IMR-90 (cell line): Measurements from ENCODE around the gene ANKRD55. TPM values are rescaled to one million over a fixed set of nuclear protein-coding genes. Genes with fewer than 3 reads are reported as not detected.
A peak's percentile ranks its signal among the peaks of the same experiment; 100 is the strongest.

ENCODE experiments used
- ATAC-seq: fragments of 200-7000 bp; cut with Tn5 transposase; 2 replicates; pipeline ENCODE4 v1.9.1; 2020; ENCODE audit warnings: low read depth, mild to moderate bottlenecking, moderate library complexity
- BruUV-seq: library from RNA; stranded (reverse); fragments of 400-500 nt; replicated peaks from 2 replicates; lab custom pipeline; 2021; lab: Mats Ljungman, UMichigan
- CTCF ChIA-PET: fragments of 300-600 bp; formaldehyde crosslinking; extraction: SDS; loops from one replicate; lab custom pipeline; 2021; ENCODE audit warnings: antibody characterized with exemption; lab: Yijun Ruan, JAX
- POLR2A ChIA-PET: fragments of 300-600 bp; sonication (Branson Sonifier 250); formaldehyde crosslinking; loops from one replicate; lab custom pipeline; 2022; ENCODE audit warnings: antibody characterized with exemption; ENCODE audit not compliant: unreplicated experiment; lab: Charles Lee
- DNase-seq: peaks from one replicate; pipeline ENCODE4 v3.0.0; 2013
- H2AFZ ChIP-seq: replicated peaks from 2 replicates; pipeline ENCODE3; 2013; ENCODE audit warnings: low read length, mild to moderate bottlenecking; ENCODE audit not compliant: poor library complexity
- H2AK5ac ChIP-seq: 2 replicates; pipeline ENCODE4 v1.6.1; 2013; ENCODE audit warnings: low read depth, low read length, inconsistent platforms
- H2AK9ac ChIP-seq: replicated peaks from 2 replicates; pipeline ENCODE3; 2013; ENCODE audit warnings: mild to moderate bottlenecking, low read depth, low read length, moderate library complexity; ENCODE audit not compliant: poor library complexity
- H2BK120ac ChIP-seq: 2 replicates; pipeline ENCODE4 v1.6.1; 2013; ENCODE audit warnings: low read depth, low read length, inconsistent platforms
- H2BK15ac ChIP-seq: 3 replicates; pipeline ENCODE4 v1.6.1; 2013; ENCODE audit warnings: low read depth, low read length, inconsistent platforms
- H2BK20ac ChIP-seq: 2 replicates; pipeline ENCODE4 v1.6.1; 2013; ENCODE audit warnings: low read depth, mild to moderate bottlenecking, inconsistent platforms, low read length, moderate library complexity
- H2BK5ac ChIP-seq: 2 replicates; pipeline ENCODE4 v1.6.1; 2013; ENCODE audit warnings: mild to moderate bottlenecking, low read depth, low read length, inconsistent platforms; ENCODE audit not compliant: poor library complexity, severe bottlenecking
- H3K14ac ChIP-seq: replicated peaks from 2 replicates; pipeline ENCODE4 v1.6.1; 2013; ENCODE audit warnings: low read depth, low read length, inconsistent platforms
- H3K18ac ChIP-seq: 2 replicates; pipeline ENCODE4 v1.6.1; 2013; ENCODE audit warnings: low read depth, low read length, control low read depth
- H3K23ac ChIP-seq: 2 replicates; pipeline ENCODE4 v1.6.1; 2013; ENCODE audit warnings: low read depth, low read length, inconsistent platforms
- H3K27ac ChIP-seq: 2 replicates; pipeline ENCODE4 v1.5.1; 2013; ENCODE audit warnings: mild to moderate bottlenecking, control low read depth, low read length; ENCODE audit not compliant: insufficient read depth
- H3K27me3 ChIP-seq: 2 replicates; pipeline ENCODE4 v1.6.1; 2013; ENCODE audit warnings: low read length; ENCODE audit not compliant: control insufficient read depth, insufficient read depth
- H3K36me3 ChIP-seq: 2 replicates; pipeline ENCODE4 v1.6.1; 2013; ENCODE audit warnings: low read length, mixed read lengths; ENCODE audit not compliant: control insufficient read depth, insufficient read depth
- H3K4ac ChIP-seq: 2 replicates; pipeline ENCODE4 v1.6.1; 2013; ENCODE audit warnings: low read depth, low read length, inconsistent platforms
- H3K4me1 ChIP-seq: 2 replicates; pipeline ENCODE4 v1.6.1; 2013; ENCODE audit warnings: low read length, mixed read lengths; ENCODE audit not compliant: control insufficient read depth, insufficient read depth
- H3K4me2 ChIP-seq: 2 replicates; pipeline ENCODE4 v1.6.1; 2013; ENCODE audit warnings: low read depth, mild to moderate bottlenecking, control low read depth, low read length, moderate library complexity
- H3K4me3 ChIP-seq: 2 replicates; pipeline ENCODE4 v1.5.1; 2013; ENCODE audit warnings: low read depth, mild to moderate bottlenecking, control low read depth, low read length, moderate library complexity; ENCODE audit not compliant: insufficient read depth
- H3K56ac ChIP-seq: 2 replicates; pipeline ENCODE4 v1.6.1; 2013; ENCODE audit warnings: low read length, inconsistent platforms; ENCODE audit not compliant: insufficient read depth; ENCODE audit errors: extremely low read depth
- H3K79me1 ChIP-seq, 2 experiments: 2 replicates each; pipeline ENCODE4 v1.6.1; 2013; ENCODE audit warnings: low read length in 2 of 2, inconsistent platforms in 1 of 2, low read depth in 1 of 2
- H3K9ac ChIP-seq: 2 replicates; pipeline ENCODE4 v1.6.1; 2013; ENCODE audit warnings: low read depth, low read length, control low read depth
- H3K9me1 ChIP-seq: 2 replicates; pipeline ENCODE4 v1.6.1; 2013; ENCODE audit warnings: low read length, inconsistent platforms; ENCODE audit not compliant: insufficient read depth
- H3K9me3 ChIP-seq: 2 replicates; pipeline ENCODE4 v1.6.1; 2013; ENCODE audit warnings: low read length; ENCODE audit not compliant: control insufficient read depth, insufficient read depth
- H4K20me1 ChIP-seq: 2 replicates; pipeline ENCODE4 v1.6.1; 2013; ENCODE audit warnings: low read length, inconsistent platforms; ENCODE audit not compliant: insufficient read depth
- H4K5ac ChIP-seq: 2 replicates; pipeline ENCODE4 v1.6.1; 2013; ENCODE audit warnings: mild to moderate bottlenecking, low read depth, low read length, control low read depth
- H4K8ac ChIP-seq, 2 experiments: 2 replicates each; pipeline ENCODE4 v1.6.1; 2013; ENCODE audit warnings: low read depth in 2 of 2, low read length in 2 of 2, control low read depth in 1 of 2, inconsistent platforms in 1 of 2
- H4K91ac ChIP-seq: 2 replicates; pipeline ENCODE4 v1.6.1; 2013; ENCODE audit warnings: low read depth, low read length, inconsistent platforms; ENCODE audit not compliant: insufficient read depth
- BHLHE40 ChIP-seq: fragments of 150-350 bp; IDR thresholded peaks from 2 replicates; pipeline ENCODE4 v1.6.1; 2016; ENCODE audit warnings: mild to moderate bottlenecking, low read depth, low read length
- CEBPB ChIP-seq: IDR thresholded peaks from 2 replicates; pipeline ENCODE4 v1.6.1; 2012; ENCODE audit warnings: low read depth, low read length, improper control_type of control experiment
- CHD1 ChIP-seq: IDR thresholded peaks from 2 replicates; pipeline ENCODE4 v1.6.1; 2012; ENCODE audit warnings: low read depth, low read length, improper control_type of control experiment
- ELK1 ChIP-seq: fragments of 150-350 bp; IDR thresholded peaks from 2 replicates; pipeline ENCODE4 v1.6.1; 2016; ENCODE audit warnings: low read depth, mild to moderate bottlenecking, low read length, moderate library complexity, borderline replicate concordance
- FOS ChIP-seq: fragments of 150-350 bp; IDR thresholded peaks from 2 replicates; pipeline ENCODE4 v1.6.1; 2016; ENCODE audit warnings: low read depth, low read length
- MAZ ChIP-seq: IDR thresholded peaks from 2 replicates; pipeline ENCODE4 v1.6.1; 2012; ENCODE audit warnings: low read depth, mild to moderate bottlenecking, low read length, improper control_type of control experiment, moderate library complexity, borderline replicate concordance
- MXI1 ChIP-seq: IDR thresholded peaks from 2 replicates; pipeline ENCODE4 v1.6.1; 2012; ENCODE audit warnings: low read depth, mild to moderate bottlenecking, low read length, moderate library complexity, borderline replicate concordance
- NFE2L2 ChIP-seq: fragments of 150-350 bp; IDR thresholded peaks from 2 replicates; pipeline ENCODE4 v1.6.1; 2016; ENCODE audit warnings: low read depth, mild to moderate bottlenecking, low read length
- POLR2A ChIP-seq: IDR thresholded peaks from 2 replicates; pipeline ENCODE4 v1.6.1; 2012; ENCODE audit warnings: mild to moderate bottlenecking, low read depth, low read length
- RAD21 ChIP-seq: IDR thresholded peaks from 2 replicates; pipeline ENCODE4 v1.6.1; 2012; ENCODE audit warnings: low read length, improper control_type of control experiment
- RCOR1 ChIP-seq: IDR thresholded peaks from 2 replicates; pipeline ENCODE4 v1.6.1; 2012; ENCODE audit warnings: mild to moderate bottlenecking, low read length, improper control_type of control experiment; ENCODE audit not compliant: insufficient replicate concordance
- RFX5 ChIP-seq: IDR thresholded peaks from 2 replicates; pipeline ENCODE4 v1.8.0; 2012; ENCODE audit warnings: low read depth, mild to moderate bottlenecking, low read length, moderate library complexity
- SMC3 ChIP-seq: fragments of 150-350 bp; IDR thresholded peaks from 2 replicates; pipeline ENCODE4 v1.6.1; 2016; ENCODE audit warnings: low read depth, mild to moderate bottlenecking, antibody characterized with exemption, low read length, moderate library complexity
- WGBS, 2 experiments: methylation state at CpG; one replicate each; pipeline versions ENCODE4 v1.1.5 to v1.1.7; 2013; ENCODE audit warnings: missing lambda C conversion rate in 2 of 2; ENCODE audit not compliant: insufficient read length in 1 of 2; ENCODE audit errors: extremely low coverage in 2 of 2; 5-methylcytosine and 5-hydroxymethylcytosine counted together
- dilution Hi-C: fragments of 300-500 bp; cut with HindIII; formaldehyde crosslinking; loops from one replicate; pipeline ENCODE4 v1.14.3; 2018; ENCODE audit warnings: low sequenced_read_pairs; ENCODE audit not compliant: unreplicated experiment
- in situ Hi-C: fragments of 300-500 bp; cut with MboI; formaldehyde crosslinking; loops from 3 replicates; pipeline ENCODE4 v1.14.3; 2019; ENCODE audit warnings: low sequenced_read_pairs, inconsistent platforms, mixed read lengths
- intact Hi-C: fragments of 100-400 bp; cut with micrococcal nuclease; formaldehyde crosslinking; loops from 2 replicates; pipeline ENCODE4 v1.10.0; 2022
- polyA plus RNA-seq, 3 experiments: library from polyadenylated mRNA; depleted of rRNA; stranded (reverse); fragments of >200 nt; gene quantifications; 2 replicates each; pipeline ENCODE4 v1.2.3, GENCODE V29; 2012; ENCODE audit warnings: low replicate concordance in 1 of 3
- total RNA-seq: library from RNA; depleted of rRNA; stranded (reverse); fragments of >200 nt; gene quantifications from 2 replicates; pipeline ENCODE4 v1.2.3, GENCODE V29; 2012
- TF ChIP-seq, protein P1 (sequence below): fragments of 150-350 bp; IDR thresholded peaks from 2 replicates; pipeline ENCODE4 v1.6.1; 2017; ENCODE audit warnings: mild to moderate bottlenecking, antibody characterized with exemption, low read length, low read depth
- TF ChIP-seq, protein P2 (sequence below): conservative IDR thresholded peaks from 2 replicates; pipeline ENCODE4 v1.5.1; 2012; ENCODE audit warnings: mild to moderate bottlenecking, low read depth, low read length, improper control_type of control experiment

ANKRD55 gene
- total and polyA plus RNA-seq, 2 of the 4 experiments (the other 2 are of a cell fraction) = not detected

DNA sequence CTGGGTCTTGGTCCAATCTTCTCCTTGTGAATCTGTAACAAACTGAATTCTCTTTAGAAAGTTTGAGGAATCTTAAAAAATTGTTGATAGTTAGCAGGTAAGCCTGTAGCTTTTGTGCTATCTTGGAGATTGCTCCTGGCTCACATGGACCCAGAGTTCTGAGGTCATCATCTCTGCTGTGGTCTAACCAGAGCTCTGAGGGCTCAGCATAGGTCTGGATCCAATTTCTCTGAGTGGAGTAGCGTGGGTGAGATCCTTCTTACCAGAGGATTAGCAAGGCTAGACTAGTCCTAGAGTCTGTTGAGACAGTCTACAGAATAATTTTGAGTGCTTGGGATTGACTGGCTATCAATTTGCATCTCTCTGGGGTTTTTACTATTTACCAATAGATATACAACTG is 177.8 kb downstream of the ANKRD55 start:
- no peak overlapping the region for H2BK5ac ChIP-seq
- TF ChIP-seq MXI1 (no peak), CHD1 (no peak), FOS (no peak), RFX5 (no peak), RCOR1 (no peak), CEBPB (no peak), SMC3 (no peak), BHLHE40 (no peak), ELK1 (no peak), RAD21 (no peak), MAZ (no peak), POLR2A (no peak), NFE2L2 (no peak)
- TF ChIP-seq, protein P1, sequence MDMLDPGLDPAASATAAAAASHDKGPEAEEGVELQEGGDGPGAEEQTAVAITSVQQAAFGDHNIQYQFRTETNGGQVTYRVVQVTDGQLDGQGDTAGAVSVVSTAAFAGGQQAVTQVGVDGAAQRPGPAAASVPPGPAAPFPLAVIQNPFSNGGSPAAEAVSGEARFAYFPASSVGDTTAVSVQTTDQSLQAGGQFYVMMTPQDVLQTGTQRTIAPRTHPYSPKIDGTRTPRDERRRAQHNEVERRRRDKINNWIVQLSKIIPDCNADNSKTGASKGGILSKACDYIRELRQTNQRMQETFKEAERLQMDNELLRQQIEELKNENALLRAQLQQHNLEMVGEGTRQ = no peak
- TF ChIP-seq, protein P2, sequence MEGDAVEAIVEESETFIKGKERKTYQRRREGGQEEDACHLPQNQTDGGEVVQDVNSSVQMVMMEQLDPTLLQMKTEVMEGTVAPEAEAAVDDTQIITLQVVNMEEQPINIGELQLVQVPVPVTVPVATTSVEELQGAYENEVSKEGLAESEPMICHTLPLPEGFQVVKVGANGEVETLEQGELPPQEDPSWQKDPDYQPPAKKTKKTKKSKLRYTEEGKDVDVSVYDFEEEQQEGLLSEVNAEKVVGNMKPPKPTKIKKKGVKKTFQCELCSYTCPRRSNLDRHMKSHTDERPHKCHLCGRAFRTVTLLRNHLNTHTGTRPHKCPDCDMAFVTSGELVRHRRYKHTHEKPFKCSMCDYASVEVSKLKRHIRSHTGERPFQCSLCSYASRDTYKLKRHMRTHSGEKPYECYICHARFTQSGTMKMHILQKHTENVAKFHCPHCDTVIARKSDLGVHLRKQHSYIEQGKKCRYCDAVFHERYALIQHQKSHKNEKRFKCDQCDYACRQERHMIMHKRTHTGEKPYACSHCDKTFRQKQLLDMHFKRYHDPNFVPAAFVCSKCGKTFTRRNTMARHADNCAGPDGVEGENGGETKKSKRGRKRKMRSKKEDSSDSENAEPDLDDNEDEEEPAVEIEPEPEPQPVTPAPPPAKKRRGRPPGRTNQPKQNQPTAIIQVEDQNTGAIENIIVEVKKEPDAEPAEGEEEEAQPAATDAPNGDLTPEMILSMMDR = no peak
- H4K5ac ChIP-seq = no peak overlapping the region
- H2AFZ ChIP-seq = no peak overlapping the region
- H3K23ac ChIP-seq = no peak overlapping the region
- peaks cover 2% of the 10 kb centered on the region for H3K4me1 ChIP-seq
- no peak overlapping the region for H3K4ac ChIP-seq
- peak; percentile 46 for DNase-seq
- H4K8ac ChIP-seq = no peak overlapping the region
- no peak overlapping the region for H3K4me2 ChIP-seq
- no peak overlapping the region for H3K56ac ChIP-seq
- H3K27me3 ChIP-seq = no peaks in the 10 kb centered on the region
- in situ Hi-C loops = no loop called here
- H2BK20ac ChIP-seq = peak overlapping the region; percentile 32; the same call in 1 of the 2 replicates
- dilution Hi-C loops = no loop called here
- BruUV-seq = no TSS peak
- H4K91ac ChIP-seq = no peak overlapping the region
- H3K4me3 ChIP-seq = no peak overlapping the region
- H4K20me1 ChIP-seq = no peaks in the 10 kb centered on the region
- H2BK15ac ChIP-seq = no peak overlapping the region
- no peaks in the 10 kb centered on the region; the same call in 1 of the 2 replicates for H3K9me3 ChIP-seq
- H3K14ac ChIP-seq = no peak overlapping the region
- no peaks in the 10 kb centered on the region for H3K36me3 ChIP-seq
- no CpG with 5 or more reads among the region's 1 CpG for WGBS, 2 experiments
- no peak overlapping the region for H2BK120ac ChIP-seq
- H3K9ac ChIP-seq = no peak overlapping the region
- no peak overlapping the region for H3K27ac ChIP-seq
- H3K18ac ChIP-seq = no peak overlapping the region
- 0 out of 2 replicates have a peak, but pooled peaks cover 4% of the 10 kb centered on the region for H3K9me1 ChIP-seq
- ChIA-PET POLR2A (no interaction called here), CTCF (no interaction called here)
- ATAC-seq = no peak
- no peaks in the 10 kb centered on the region for H3K79me1 ChIP-seq
- intact Hi-C loops = no loop called here
- H2AK9ac ChIP-seq = no peak overlapping the region
- no peak overlapping the region for H2AK5ac ChIP-seq
